Measurements from ENCODE around the gene SYT15.
"Not testable (repeated sequence)": the region's sequence is repeated elsewhere in the genome, so short reads cannot be mapped to it uniquely, and the experiment has no call there.

DNA sequence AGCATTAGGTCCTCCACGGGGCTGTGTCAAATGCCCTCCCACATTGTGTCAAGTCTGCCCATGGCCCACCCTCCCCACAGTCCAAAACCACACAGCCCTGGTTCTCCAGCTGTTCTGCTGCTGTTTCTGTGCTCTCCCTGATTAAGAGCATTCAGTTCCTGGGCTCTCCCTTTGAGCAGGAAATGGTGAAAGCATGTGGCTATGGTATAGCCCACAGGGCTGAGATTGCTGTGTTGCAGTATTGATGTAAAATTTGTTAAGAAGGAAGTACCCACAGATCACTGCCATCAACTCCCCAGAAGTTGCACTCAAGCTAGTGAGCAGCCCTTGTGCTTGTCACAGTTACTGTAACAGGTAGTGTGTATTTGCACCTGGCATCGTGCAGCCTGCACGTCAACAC is 9.3 kb downstream of the SYT15 start:
- TF ChIP-seq, protein P1, sequence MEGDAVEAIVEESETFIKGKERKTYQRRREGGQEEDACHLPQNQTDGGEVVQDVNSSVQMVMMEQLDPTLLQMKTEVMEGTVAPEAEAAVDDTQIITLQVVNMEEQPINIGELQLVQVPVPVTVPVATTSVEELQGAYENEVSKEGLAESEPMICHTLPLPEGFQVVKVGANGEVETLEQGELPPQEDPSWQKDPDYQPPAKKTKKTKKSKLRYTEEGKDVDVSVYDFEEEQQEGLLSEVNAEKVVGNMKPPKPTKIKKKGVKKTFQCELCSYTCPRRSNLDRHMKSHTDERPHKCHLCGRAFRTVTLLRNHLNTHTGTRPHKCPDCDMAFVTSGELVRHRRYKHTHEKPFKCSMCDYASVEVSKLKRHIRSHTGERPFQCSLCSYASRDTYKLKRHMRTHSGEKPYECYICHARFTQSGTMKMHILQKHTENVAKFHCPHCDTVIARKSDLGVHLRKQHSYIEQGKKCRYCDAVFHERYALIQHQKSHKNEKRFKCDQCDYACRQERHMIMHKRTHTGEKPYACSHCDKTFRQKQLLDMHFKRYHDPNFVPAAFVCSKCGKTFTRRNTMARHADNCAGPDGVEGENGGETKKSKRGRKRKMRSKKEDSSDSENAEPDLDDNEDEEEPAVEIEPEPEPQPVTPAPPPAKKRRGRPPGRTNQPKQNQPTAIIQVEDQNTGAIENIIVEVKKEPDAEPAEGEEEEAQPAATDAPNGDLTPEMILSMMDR (IDR thresholded peaks at IDR 0.05; ENCODE audit: low read depth, low read length): not testable (repeated sequence)
- not testable (repeated sequence) for TF ChIP-seq EZH2phosphoT487 (IDR thresholded peaks at IDR 0.05; ENCODE audit: low read depth)

All from OCI-LY3 (cell line).